Measurements from ENCODE around the gene COL28A1.

- TF ChIP-seq CTCF (conservative IDR thresholded peaks at IDR 0.05 in 1 of 2, IDR thresholded peaks at IDR 0.05 in 1 of 2; ENCODE audit: extremely low read depth in 1 of 2, insufficient read depth in 1 of 2, low read depth in 1 of 2, low read length in 2 of 2) (no peak), EZH2 (IDR thresholded peaks at IDR 0.05; ENCODE audit: borderline replicate concordance, low read length) (no peak)
Measured at GRCh38 chr7:7529328-7529727, 6.3 kb downstream of the COL28A1 start.
